ENCODE measurements around the gene RAB14.

RAB14 gene

GRCh38 chr9:121198512-121199042, 3.1 kb downstream of the RAB14 start:
- H3K9me3 ChIP-seq (ENCODE audit: insufficient read depth, low read length): no peaks in the 10 kb centered on the region
- no peak overlapping the region for H3K9ac ChIP-seq (ENCODE audit: insufficient read length, low read depth)
- no peak overlapping the region for H3K4me3 ChIP-seq (ENCODE audit: insufficient read length, low read depth)

GRCh38 chr9:121197132-121197531, 4.5 kb downstream of the RAB14 start:
- H3K9ac ChIP-seq (ENCODE audit: insufficient read length, low read depth): no peak overlapping the region
- H3K27me3 ChIP-seq (ENCODE audit: insufficient read depth, insufficient read length): no peaks in the 10 kb centered on the region
- TF ChIP-seq ZNF274 (IDR thresholded peaks at IDR 0.05; ENCODE audit: low read depth, low read length) (no peak), YY1 (IDR thresholded peaks at IDR 0.05; ENCODE audit: insufficient read depth, insufficient read length) (no peak), SUZ12 (IDR thresholded peaks at IDR 0.05; ENCODE audit: extremely low read depth, insufficient read depth, insufficient read length) (no peak)
- H3K9me3 ChIP-seq (ENCODE audit: insufficient read depth, low read length): no peaks in the 10 kb centered on the region
- no peaks in the 10 kb centered on the region for H3K4me1 ChIP-seq (ENCODE audit: insufficient read depth, insufficient read length)
- no peaks in the 10 kb centered on the region for H3K36me3 ChIP-seq (ENCODE audit: insufficient read depth, insufficient read length, low read length)
- no peak for DNase-seq (ENCODE audit: low read depth, low spot score)
- H3K4me3 ChIP-seq (ENCODE audit: insufficient read length, low read depth): no peak overlapping the region

More at GRCh38 chr9:121198512-121199042, 3.1 kb downstream of the RAB14 start:
- H3K27me3 ChIP-seq (ENCODE audit: insufficient read depth, insufficient read length): no peaks in the 10 kb centered on the region
- H3K4me1 ChIP-seq (ENCODE audit: insufficient read depth, insufficient read length): no peaks in the 10 kb centered on the region
- TF ChIP-seq SUZ12 (IDR thresholded peaks at IDR 0.05; ENCODE audit: extremely low read depth, insufficient read depth, insufficient read length) (no peak), YY1 (IDR thresholded peaks at IDR 0.05; ENCODE audit: insufficient read depth, insufficient read length) (no peak), ZNF274 (IDR thresholded peaks at IDR 0.05; ENCODE audit: low read depth, low read length) (no peak)
- H3K36me3 ChIP-seq (ENCODE audit: insufficient read depth, insufficient read length, low read length): no peaks in the 10 kb centered on the region
- no peak for DNase-seq (ENCODE audit: low read depth, low spot score)

GRCh38 chr9:121196389-121196788, 5.3 kb downstream of the RAB14 start:
- no peak overlapping the region for H3K4me3 ChIP-seq (ENCODE audit: insufficient read length, low read depth)
- H3K36me3 ChIP-seq (ENCODE audit: insufficient read depth, insufficient read length, low read length): no peaks in the 10 kb centered on the region
- H3K9ac ChIP-seq (ENCODE audit: insufficient read length, low read depth): no peak overlapping the region
- no peaks in the 10 kb centered on the region for H3K4me1 ChIP-seq (ENCODE audit: insufficient read depth, insufficient read length)
- H3K27me3 ChIP-seq (ENCODE audit: insufficient read depth, insufficient read length): no peaks in the 10 kb centered on the region
- no peak for DNase-seq (ENCODE audit: low read depth, low spot score)
- no peaks in the 10 kb centered on the region for H3K9me3 ChIP-seq (ENCODE audit: insufficient read depth, low read length)
- TF ChIP-seq ZNF274 (IDR thresholded peaks at IDR 0.05; ENCODE audit: low read depth, low read length) (no peak), YY1 (IDR thresholded peaks at IDR 0.05; ENCODE audit: insufficient read depth, insufficient read length) (no peak), SUZ12 (IDR thresholded peaks at IDR 0.05; ENCODE audit: extremely low read depth, insufficient read depth, insufficient read length) (no peak)

- no peaks in the 10 kb centered on the region for H3K9me3 ChIP-seq (ENCODE audit: insufficient read depth, low read length)
- no peak overlapping the region for H3K4me3 ChIP-seq (ENCODE audit: insufficient read length, low read depth)
- H3K36me3 ChIP-seq (ENCODE audit: insufficient read depth, insufficient read length, low read length): peaks cover 3% of the 10 kb centered on the region
- TF ChIP-seq SUZ12 (IDR thresholded peaks at IDR 0.05; ENCODE audit: extremely low read depth, insufficient read depth, insufficient read length) (no peak), ZNF274 (IDR thresholded peaks at IDR 0.05; ENCODE audit: low read depth, low read length) (no peak), YY1 (IDR thresholded peaks at IDR 0.05; ENCODE audit: insufficient read depth, insufficient read length) (no peak)
- no peak overlapping the region for H3K9ac ChIP-seq (ENCODE audit: insufficient read length, low read depth)
- H3K27me3 ChIP-seq (ENCODE audit: insufficient read depth, insufficient read length): no peaks in the 10 kb centered on the region
- no peak for DNase-seq (ENCODE audit: low read depth, low spot score)
- no peaks in the 10 kb centered on the region for H3K4me1 ChIP-seq (ENCODE audit: insufficient read depth, insufficient read length)
Measured at GRCh38 chr9:121194730-121195129, 6.9 kb downstream of the RAB14 start.

GRCh38 chr9:121192959-121193640, 8.6 kb downstream of the RAB14 start:
- Histone ChIP-seq H3K4me3 (ENCODE audit: insufficient read length, low read depth) (no peak overlapping the region), H3K27me3 (ENCODE audit: insufficient read depth, insufficient read length) (no peaks in the 10 kb centered on the region), H3K4me1 (ENCODE audit: insufficient read depth, insufficient read length) (no peaks in the 10 kb centered on the region), H3K36me3 (ENCODE audit: insufficient read depth, insufficient read length, low read length) (peaks cover 3% of the 10 kb centered on the region), H3K9me3 (ENCODE audit: insufficient read depth, low read length) (no peaks in the 10 kb centered on the region), H3K9ac (ENCODE audit: insufficient read length, low read depth) (no peak overlapping the region)
- TF ChIP-seq YY1 (IDR thresholded peaks at IDR 0.05; ENCODE audit: insufficient read depth, insufficient read length) (no peak), ZNF274 (IDR thresholded peaks at IDR 0.05; ENCODE audit: low read depth, low read length) (no peak), SUZ12 (IDR thresholded peaks at IDR 0.05; ENCODE audit: extremely low read depth, insufficient read depth, insufficient read length) (no peak)
- DNase-seq (ENCODE audit: low read depth, low spot score): no peak

- Histone ChIP-seq H3K9me3 (ENCODE audit: insufficient read depth, low read length) (no peaks in the 10 kb centered on the region), H3K27me3 (ENCODE audit: insufficient read depth, insufficient read length) (no peaks in the 10 kb centered on the region), H3K4me1 (ENCODE audit: insufficient read depth, insufficient read length) (no peaks in the 10 kb centered on the region), H3K9ac (ENCODE audit: insufficient read length, low read depth) (no peak overlapping the region), H3K4me3 (ENCODE audit: insufficient read length, low read depth) (no peak overlapping the region), H3K36me3 (ENCODE audit: insufficient read depth, insufficient read length, low read length) (peaks cover 3% of the 10 kb centered on the region)
- no peak for DNase-seq (ENCODE audit: low read depth, low spot score)
- TF ChIP-seq YY1 (IDR thresholded peaks at IDR 0.05; ENCODE audit: insufficient read depth, insufficient read length): no peak
Measured at GRCh38 chr9:121192518-121192917, 9.2 kb downstream of the RAB14 start.

GRCh38 chr9:121191235-121191634, 10.4 kb downstream of the RAB14 start:
- Histone ChIP-seq H3K9ac (ENCODE audit: insufficient read length, low read depth) (no peak overlapping the region), H3K27me3 (ENCODE audit: insufficient read depth, insufficient read length) (no peaks in the 10 kb centered on the region), H3K9me3 (ENCODE audit: insufficient read depth, low read length) (no peaks in the 10 kb centered on the region), H3K4me3 (ENCODE audit: insufficient read length, low read depth) (no peak overlapping the region), H3K36me3 (ENCODE audit: insufficient read depth, insufficient read length, low read length) (peaks cover 12% of the 10 kb centered on the region), H3K4me1 (ENCODE audit: insufficient read depth, insufficient read length) (no peaks in the 10 kb centered on the region)
- DNase-seq (ENCODE audit: low read depth, low spot score): no peak
- no peak for TF ChIP-seq SUZ12 (IDR thresholded peaks at IDR 0.05; ENCODE audit: extremely low read depth, insufficient read depth, insufficient read length)
- no peak for TF ChIP-seq YY1 (IDR thresholded peaks at IDR 0.05; ENCODE audit: insufficient read depth, insufficient read length)
- TF ChIP-seq ZNF274 (IDR thresholded peaks at IDR 0.05; ENCODE audit: low read depth, low read length): no peak

All from NT2/D1 (cell line).